Nephron (organoid): ENCODE results near the gene AMACR.
"Not testable (repeated sequence)": the region's sequence is repeated elsewhere in the genome, so short reads cannot be mapped to it uniquely, and the experiment has no call there.

Experiments
- H3K27ac Mint-ChIP-seq, 3 experiments: 2 replicates each; pipeline ENCODE4 v1.8.0; 2020; ENCODE audit warnings: mixed read lengths in 3 of 3, mild to moderate bottlenecking in 2 of 3, moderate library complexity in 1 of 3
- H3K27me3 Mint-ChIP-seq: 2 replicates; pipeline ENCODE4 v1.8.0; 2021; ENCODE audit warnings: low read depth, mild to moderate bottlenecking, moderate library complexity, mixed read lengths
- H3K36me3 Mint-ChIP-seq: 2 replicates; pipeline ENCODE4 v1.8.0; 2020; ENCODE audit warnings: low read depth, mixed read lengths
- H3K4me1 Mint-ChIP-seq: 2 replicates; pipeline ENCODE4 v1.8.0; 2020; ENCODE audit warnings: mixed read lengths
- H3K4me3 Mint-ChIP-seq, 3 experiments: 2 replicates each; pipeline ENCODE4 v1.8.0; 2020; ENCODE audit warnings: mild to moderate bottlenecking in 3 of 3, mixed read lengths in 3 of 3, moderate library complexity in 2 of 3
- H3K9me3 Mint-ChIP-seq: 2 replicates; pipeline ENCODE4 v1.8.0; 2020; ENCODE audit warnings: mixed read lengths
- TF ChIP-seq, protein P1 (sequence below), 3 experiments: fragments of 200-600 bp; sonication (generic); IDR thresholded peaks; one replicate each; pipeline ENCODE4 v1.5.0; 2021; ENCODE audit warnings: antibody characterized with exemption in 3 of 3; ENCODE audit not compliant: unreplicated experiment in 3 of 3

Gene AMACR

DNA sequence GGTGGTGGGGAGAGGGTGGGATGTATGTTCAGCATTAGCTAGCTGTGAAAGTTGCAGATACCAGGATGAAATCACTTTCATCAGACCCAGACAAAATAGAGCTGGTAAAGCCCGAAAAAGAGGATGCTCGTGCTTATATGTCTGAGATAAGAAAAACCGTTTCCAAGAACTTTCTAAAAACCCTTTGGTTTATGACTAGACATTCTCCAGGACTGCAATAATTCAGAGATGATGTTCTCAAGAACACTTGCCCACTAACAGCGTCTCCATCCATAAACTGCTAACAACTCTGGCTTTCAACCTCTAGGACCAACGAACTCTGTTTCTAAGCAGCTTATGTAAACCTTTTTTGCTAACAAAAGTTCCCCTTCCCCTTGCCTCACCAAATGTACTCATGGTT lies 8.4 kb upstream of the AMACR start:
- Mint-ChIP-seq H3K4me3 (no peak overlapping the region), H3K27me3 (no peaks in the 10 kb centered on the region), H3K36me3 (peaks cover 25% of the 10 kb centered on the region), H3K9me3 (no peaks in the 10 kb centered on the region), H3K27ac (peak overlapping the region in 1 of 3 experiments; percentile 2), H3K4me1 (peaks cover 13% of the 10 kb centered on the region)
- TF ChIP-seq, protein P1, sequence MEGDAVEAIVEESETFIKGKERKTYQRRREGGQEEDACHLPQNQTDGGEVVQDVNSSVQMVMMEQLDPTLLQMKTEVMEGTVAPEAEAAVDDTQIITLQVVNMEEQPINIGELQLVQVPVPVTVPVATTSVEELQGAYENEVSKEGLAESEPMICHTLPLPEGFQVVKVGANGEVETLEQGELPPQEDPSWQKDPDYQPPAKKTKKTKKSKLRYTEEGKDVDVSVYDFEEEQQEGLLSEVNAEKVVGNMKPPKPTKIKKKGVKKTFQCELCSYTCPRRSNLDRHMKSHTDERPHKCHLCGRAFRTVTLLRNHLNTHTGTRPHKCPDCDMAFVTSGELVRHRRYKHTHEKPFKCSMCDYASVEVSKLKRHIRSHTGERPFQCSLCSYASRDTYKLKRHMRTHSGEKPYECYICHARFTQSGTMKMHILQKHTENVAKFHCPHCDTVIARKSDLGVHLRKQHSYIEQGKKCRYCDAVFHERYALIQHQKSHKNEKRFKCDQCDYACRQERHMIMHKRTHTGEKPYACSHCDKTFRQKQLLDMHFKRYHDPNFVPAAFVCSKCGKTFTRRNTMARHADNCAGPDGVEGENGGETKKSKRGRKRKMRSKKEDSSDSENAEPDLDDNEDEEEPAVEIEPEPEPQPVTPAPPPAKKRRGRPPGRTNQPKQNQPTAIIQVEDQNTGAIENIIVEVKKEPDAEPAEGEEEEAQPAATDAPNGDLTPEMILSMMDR (IDR thresholded peaks at IDR 0.05; ENCODE audit: unreplicated experiment in 3 of 3): no peak

DNA sequence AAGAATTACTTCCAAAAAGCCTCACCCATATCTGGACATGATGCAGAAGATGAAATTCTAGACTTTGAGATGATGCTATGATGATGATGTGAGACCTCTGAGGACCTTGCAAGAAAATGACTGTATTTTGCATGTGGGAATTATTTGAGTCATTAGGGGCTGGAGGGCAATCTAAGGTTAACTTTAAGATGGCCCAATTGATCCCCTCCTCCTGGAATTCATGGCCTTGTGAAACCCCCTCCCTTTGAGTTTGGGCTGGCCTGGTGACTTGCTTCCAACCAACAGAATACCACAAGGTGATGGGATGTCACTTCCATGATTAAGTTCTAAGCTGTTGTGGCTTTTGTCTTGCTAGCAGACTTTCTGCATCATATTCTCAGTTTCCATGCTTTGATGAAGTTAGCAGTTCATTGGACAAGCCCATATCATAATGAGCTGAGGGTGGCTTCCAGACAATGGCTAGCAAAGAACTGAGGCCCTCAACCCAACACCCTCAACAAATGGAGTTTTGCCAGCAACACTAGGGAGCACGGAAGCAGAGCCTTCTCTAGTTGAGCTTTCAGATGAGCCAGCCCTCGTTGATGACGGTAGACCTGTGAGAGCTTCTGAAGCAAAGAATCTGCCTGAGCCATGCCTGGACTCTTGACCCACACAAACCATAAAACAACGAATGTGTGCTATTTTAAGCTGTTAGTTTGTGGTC lies 7.4 kb upstream of the AMACR start:
- Mint-ChIP-seq H3K9me3 (no peaks in the 10 kb centered on the region), H3K4me1 (peaks cover 13% of the 10 kb centered on the region)
- TF ChIP-seq, protein P1 (IDR thresholded peaks at IDR 0.05; ENCODE audit: unreplicated experiment in 3 of 3): no peak

DNA sequence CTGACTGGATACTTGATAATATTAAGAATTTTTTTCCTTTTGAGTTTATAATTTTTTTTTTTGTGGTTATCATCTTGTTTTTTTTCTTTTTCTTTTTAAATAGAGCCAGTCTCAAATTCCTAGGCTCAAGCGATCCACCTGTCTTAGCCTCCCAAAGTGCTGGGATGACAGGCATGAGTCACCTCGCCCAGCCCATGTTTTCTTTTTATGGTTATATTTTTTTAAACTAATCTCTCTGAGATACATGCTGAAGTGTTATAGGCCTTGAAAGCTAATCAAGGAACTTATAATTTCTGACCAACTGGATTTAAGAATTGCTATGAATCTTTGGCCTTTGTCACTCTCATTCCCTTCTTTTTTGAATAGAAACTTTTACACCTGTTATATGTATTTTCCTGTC lies 6.8 kb upstream of the AMACR start:
- H3K9me3 Mint-ChIP-seq: no peaks in the 10 kb centered on the region
- H3K36me3 Mint-ChIP-seq: peaks cover 10% of the 10 kb centered on the region
- H3K4me1 Mint-ChIP-seq: peaks cover 13% of the 10 kb centered on the region
- H3K27me3 Mint-ChIP-seq: no peaks in the 10 kb centered on the region
- no peak overlapping the region for H3K27ac Mint-ChIP-seq
- no peak overlapping the region for H3K4me3 Mint-ChIP-seq
- TF ChIP-seq, protein P1 (IDR thresholded peaks at IDR 0.05; ENCODE audit: unreplicated experiment in 3 of 3): no peak

More for the DNA sequence above, 7.4 kb upstream of the AMACR start:
- Mint-ChIP-seq H3K27me3 (no peaks in the 10 kb centered on the region), H3K27ac (no peak overlapping the region), H3K4me3 (no peak overlapping the region), H3K36me3 (peaks cover 15% of the 10 kb centered on the region)

DNA sequence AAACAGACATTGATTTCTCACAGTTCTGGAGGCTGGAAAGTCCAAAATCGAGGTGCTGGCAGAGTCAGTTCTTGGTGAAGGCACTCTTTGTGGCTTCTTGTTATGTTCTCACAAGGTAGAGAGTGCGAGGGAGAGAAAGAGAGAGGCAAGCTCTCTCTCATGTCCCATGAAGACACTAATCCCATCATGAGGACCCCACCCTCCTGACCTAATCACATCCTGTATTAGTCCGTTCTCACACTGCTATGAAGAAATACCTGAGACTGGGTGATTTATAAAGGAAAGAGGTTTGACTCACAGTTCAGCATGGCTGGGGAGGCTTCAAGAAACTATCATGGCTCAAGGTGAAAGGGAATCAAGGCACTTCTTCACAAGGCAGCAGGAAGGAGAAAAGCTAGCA lies 5.7 kb upstream of the AMACR start:
- peaks cover 24% of the 10 kb centered on the region for H3K4me1 Mint-ChIP-seq
- no peak overlapping the region for H3K27ac Mint-ChIP-seq
- no peaks in the 10 kb centered on the region for H3K9me3 Mint-ChIP-seq
- no peak overlapping the region for H3K4me3 Mint-ChIP-seq
- H3K27me3 Mint-ChIP-seq: no peaks in the 10 kb centered on the region
- H3K36me3 Mint-ChIP-seq: peaks cover 5% of the 10 kb centered on the region
- TF ChIP-seq, protein P1 (IDR thresholded peaks at IDR 0.05; ENCODE audit: unreplicated experiment in 3 of 3): no peak

DNA sequence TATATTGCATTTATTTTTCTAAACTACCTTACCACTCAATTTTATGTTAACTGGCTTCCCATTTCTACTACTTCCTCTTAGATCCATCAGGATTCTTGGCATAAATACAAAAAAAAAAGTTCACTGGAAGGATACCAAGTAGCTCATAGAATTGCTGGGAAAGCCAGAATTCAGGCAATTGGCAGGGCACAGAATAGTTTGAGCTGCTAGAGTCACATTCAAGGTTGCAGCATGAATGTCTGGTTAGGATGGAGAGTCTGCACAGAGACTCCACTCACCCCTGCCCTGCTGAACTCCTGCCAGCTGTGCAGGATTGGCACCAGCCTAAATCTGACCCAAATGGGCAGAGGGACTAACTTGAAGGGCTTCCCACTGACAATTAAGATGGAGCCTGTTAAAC lies 4.9 kb upstream of the AMACR start:
- H3K4me3 Mint-ChIP-seq: no peak overlapping the region
- TF ChIP-seq, protein P1 (IDR thresholded peaks at IDR 0.05; ENCODE audit: unreplicated experiment in 3 of 3): no peak
- no peaks in the 10 kb centered on the region for H3K9me3 Mint-ChIP-seq
- H3K4me1 Mint-ChIP-seq: peaks cover 28% of the 10 kb centered on the region
- H3K27me3 Mint-ChIP-seq: no peaks in the 10 kb centered on the region
- peaks cover 5% of the 10 kb centered on the region for H3K36me3 Mint-ChIP-seq
- H3K27ac Mint-ChIP-seq: peak overlapping the region in 1 of 3 experiments; percentile 72

DNA sequence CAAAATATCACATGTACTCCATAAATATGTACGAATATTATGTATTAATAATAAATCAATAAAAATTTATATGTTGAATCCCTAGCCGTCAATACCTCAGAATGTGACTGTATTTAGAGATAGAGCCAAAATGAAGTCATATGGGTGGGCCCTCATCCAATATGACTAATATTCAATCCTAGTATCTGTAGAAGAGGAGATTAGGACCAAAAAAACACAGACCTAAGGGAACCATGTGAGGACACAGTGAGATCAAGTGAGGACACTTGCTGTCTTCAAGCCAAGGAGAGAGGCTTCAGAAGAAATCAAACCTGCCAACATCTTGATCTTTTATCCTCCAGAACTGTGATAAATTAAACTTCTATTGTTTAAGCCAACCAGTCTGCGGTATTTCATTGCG lies 3.7 kb upstream of the AMACR start:
- Mint-ChIP-seq H3K27me3 (no peaks in the 10 kb centered on the region), H3K36me3 (no peaks in the 10 kb centered on the region), H3K27ac (no peak overlapping the region), H3K9me3 (no peaks in the 10 kb centered on the region), H3K4me1 (peaks cover 33% of the 10 kb centered on the region), H3K4me3 (no peak overlapping the region)
- TF ChIP-seq, protein P1 (IDR thresholded peaks at IDR 0.05; ENCODE audit: unreplicated experiment in 3 of 3): no peak

DNA sequence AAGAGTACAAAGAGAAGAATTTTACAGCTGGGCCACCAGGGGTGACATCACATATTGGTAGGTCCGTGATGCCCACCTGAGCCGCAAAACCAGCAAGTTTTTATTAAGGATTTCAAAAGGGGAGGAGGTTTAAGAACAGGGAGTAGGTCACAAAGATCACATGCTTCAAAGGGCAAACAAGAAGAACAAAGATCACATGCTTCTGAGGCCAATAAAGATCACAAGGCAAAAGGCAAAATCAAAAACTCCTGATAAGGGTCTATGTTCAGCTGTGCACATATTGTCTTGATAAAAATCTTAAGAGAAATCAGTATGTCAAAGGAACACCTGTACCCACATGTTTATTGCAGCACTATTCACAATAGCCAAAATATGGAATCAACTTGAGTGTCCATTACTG lies 2.3 kb upstream of the AMACR start:
- H3K27ac Mint-ChIP-seq: peak overlapping the region; percentile 99 to 100 (median 99)
- H3K4me1 Mint-ChIP-seq: peaks cover 37% of the 10 kb centered on the region
- not testable (repeated sequence) for H3K27me3 Mint-ChIP-seq, H3K9me3 Mint-ChIP-seq, H3K36me3 Mint-ChIP-seq, H3K4me3 Mint-ChIP-seq
